ENCODE measurements around the gene TEDC2.

GRCh38 chr16:2456551-2457153, 3.3 kb upstream of the TEDC2 start:
- TF ChIP-seq CTCF (IDR thresholded peaks at IDR 0.05): no peak
- no peak for TF ChIP-seq POLR2A (IDR thresholded peaks at IDR 0.05)
